Measurements from ENCODE around the gene FCN1. TPM values are rescaled to one million over a fixed set of nuclear protein-coding genes. Genes with fewer than 3 reads are reported as not detected.

FCN1 gene
- total RNA-seq, 2 donors from 2014 or later, result 0.79 to 4.6 TPM

DNA sequence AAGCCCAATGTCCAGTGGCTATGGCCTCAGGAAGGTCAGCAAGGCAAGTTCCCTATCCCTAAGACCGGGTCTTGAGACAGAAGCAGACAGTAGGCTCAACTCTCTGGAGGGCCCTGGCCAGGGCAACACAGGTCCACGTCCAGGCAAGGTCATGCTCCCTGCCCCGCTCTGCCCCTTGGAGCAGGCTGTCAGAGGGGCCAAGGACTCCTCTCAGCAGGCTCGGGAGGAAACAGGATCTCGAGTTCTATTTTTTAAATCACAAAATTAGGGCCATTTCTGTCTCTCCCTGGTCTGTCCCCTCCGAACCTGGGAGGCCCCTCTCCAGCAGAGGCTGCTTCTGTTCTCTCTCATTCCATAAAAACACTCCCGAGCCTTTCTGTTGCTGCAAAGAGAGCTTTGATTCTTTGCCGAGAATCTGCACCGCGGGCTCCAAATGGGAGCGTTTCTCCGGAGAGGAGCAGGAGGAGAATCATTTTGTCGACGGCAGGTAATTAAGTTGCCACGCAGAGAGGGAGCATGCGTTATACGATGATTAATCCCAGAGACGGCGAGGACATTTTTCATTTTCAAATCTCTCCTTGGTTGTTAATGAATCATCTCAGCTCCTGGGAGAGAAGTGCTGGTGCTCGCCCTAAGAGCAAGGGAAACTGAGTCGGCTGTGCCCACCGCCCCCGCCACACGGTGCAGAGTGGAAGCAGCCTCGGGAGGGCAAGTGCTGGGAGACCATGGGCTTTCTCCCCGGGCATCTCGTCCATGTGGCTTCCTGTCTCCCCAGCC, 24.5 kb upstream of the FCN1 start:
- no peaks in the 10 kb centered on the region for H3K36me3 ChIP-seq
- no peaks in the 10 kb centered on the region for H3K27me3 ChIP-seq
- TF ChIP-seq, protein P1, sequence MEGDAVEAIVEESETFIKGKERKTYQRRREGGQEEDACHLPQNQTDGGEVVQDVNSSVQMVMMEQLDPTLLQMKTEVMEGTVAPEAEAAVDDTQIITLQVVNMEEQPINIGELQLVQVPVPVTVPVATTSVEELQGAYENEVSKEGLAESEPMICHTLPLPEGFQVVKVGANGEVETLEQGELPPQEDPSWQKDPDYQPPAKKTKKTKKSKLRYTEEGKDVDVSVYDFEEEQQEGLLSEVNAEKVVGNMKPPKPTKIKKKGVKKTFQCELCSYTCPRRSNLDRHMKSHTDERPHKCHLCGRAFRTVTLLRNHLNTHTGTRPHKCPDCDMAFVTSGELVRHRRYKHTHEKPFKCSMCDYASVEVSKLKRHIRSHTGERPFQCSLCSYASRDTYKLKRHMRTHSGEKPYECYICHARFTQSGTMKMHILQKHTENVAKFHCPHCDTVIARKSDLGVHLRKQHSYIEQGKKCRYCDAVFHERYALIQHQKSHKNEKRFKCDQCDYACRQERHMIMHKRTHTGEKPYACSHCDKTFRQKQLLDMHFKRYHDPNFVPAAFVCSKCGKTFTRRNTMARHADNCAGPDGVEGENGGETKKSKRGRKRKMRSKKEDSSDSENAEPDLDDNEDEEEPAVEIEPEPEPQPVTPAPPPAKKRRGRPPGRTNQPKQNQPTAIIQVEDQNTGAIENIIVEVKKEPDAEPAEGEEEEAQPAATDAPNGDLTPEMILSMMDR (IDR thresholded peaks at IDR 0.05), result no peak
- H3K4me1 ChIP-seq, result no peaks in the 10 kb centered on the region
- DNase-seq, result no peak
- intact Hi-C loops (cut with DNase I), result no loop called here
- H3K27ac ChIP-seq, result no peak overlapping the region
- no peaks in the 10 kb centered on the region for H3K9me3 ChIP-seq
- H3K9ac ChIP-seq (ENCODE audit: low read depth in 2 of 2, low read length in 2 of 2), result no peak overlapping the region
- no peak overlapping the region for H3K4me3 ChIP-seq

DNA sequence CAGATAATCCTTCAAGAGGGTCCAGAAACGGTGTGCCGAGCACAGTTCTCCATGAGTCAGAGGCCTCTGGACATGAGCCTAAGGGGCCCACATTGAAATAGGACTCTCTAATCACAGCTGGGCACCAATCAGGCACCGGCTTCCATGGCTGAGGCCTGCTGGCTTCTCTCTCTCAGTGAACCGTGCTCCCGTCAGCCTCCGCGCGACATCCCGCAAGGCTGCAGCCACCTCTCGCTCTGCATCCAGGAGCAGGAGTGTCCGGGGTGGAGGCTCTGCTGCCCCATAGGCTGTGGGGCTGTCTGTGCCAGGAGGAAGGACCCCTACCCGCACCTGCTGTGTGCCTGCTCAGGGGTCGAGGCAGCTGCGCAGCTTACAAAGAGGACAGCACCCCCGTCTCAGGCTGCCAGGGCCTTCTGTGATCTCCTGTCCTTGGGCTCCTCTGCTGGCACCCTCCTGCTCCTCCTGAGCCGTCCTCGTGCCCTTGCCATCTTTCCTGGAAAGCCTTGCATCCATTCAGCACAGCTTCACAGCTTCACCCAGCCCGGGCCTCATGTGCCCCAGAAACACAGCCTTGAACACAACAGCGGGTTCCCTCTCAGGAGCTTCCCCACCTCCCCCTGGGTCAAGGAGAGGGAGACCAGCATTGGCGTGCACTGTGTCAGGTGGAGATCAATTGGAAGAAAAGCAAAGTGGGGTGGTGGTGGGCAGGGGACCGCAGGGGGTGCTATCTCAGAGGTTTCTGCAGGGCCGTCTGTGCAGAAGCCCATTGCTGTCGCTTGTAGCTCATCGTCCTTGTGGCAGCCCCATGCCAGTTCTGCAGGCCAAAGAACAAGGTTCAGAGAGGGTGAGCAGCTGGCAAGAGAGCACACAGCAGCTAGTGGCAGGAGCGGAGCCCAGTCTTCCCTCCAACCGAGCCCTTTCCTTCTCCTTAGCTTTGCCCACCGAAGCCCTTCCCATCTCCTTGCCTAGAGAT, 22.8 kb upstream of the FCN1 start:
- DNase-seq, result no peak
- H3K27ac ChIP-seq, result no peak overlapping the region
- no peaks in the 10 kb centered on the region for H3K4me1 ChIP-seq
- no peak overlapping the region for H3K4me3 ChIP-seq
- no peaks in the 10 kb centered on the region for H3K27me3 ChIP-seq
- H3K36me3 ChIP-seq, result no peaks in the 10 kb centered on the region
- no peaks in the 10 kb centered on the region for H3K9me3 ChIP-seq
- no peak overlapping the region for H3K9ac ChIP-seq (ENCODE audit: low read depth in 2 of 2, low read length in 2 of 2)
- intact Hi-C loops (cut with DNase I), result no loop called here
- TF ChIP-seq, protein P1 (IDR thresholded peaks at IDR 0.05), result no peak

DNA sequence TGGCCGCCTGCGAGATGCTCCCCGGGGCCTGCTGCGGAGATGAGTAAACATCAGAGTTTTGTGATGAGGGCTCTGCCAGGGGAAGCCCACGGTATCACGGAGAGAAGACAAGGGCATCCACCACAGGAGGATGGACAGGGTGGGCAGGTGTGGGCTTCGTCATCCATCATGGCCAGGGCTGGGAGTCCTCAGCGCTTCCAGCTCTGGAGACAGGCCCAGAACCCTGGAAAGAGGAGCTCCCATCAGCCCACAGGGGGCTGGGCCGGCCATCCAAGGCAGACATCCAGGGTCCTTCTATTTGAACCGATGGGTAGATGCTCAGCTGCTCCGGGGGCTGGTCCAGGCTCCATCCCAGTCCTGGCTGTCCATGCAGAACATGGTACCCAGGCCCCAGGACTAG, 22.1 kb upstream of the FCN1 start:
- H3K27me3 ChIP-seq, result no peaks in the 10 kb centered on the region

DNA sequence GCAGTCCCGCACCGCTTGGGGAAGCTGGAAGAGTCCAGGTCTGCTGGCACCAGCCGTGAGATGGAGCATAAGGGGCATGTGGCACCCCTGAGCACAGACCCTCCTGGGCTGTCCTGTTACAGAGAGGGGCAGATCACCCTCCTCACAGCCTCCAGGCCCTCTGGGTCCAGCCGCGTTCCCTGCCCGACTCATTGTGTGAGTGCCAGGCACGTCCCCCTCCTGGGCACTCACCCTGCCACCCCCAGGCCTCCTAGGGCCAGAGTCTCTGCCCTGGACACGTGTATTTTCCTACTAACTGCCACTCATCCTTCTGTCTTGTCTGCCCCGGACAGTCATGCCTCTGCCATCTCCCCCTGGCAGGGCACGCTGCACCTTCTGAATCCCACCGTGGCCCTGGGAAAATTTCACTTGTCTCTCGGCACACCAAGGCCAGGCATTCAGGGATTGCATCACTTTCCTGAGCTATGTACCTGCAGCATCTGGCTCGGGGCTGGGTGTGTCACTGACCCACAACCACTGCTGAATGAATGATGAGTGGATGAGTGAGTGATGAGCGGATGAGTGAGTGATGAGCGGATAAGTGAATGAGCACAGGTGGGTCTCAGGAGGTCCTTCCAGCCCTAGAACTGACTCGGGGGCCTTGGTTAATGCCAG, 21.5 kb upstream of the FCN1 start:
- Histone ChIP-seq H3K9me3 (no peaks in the 10 kb centered on the region), H3K27ac (no peak overlapping the region), H3K4me1 (no peaks in the 10 kb centered on the region), H3K9ac (ENCODE audit: low read depth in 2 of 2, low read length in 2 of 2) (no peak overlapping the region), H3K36me3 (no peaks in the 10 kb centered on the region), H3K27me3 (no peaks in the 10 kb centered on the region), H3K4me3 (no peak overlapping the region)
- no peak for DNase-seq
- intact Hi-C loops (cut with DNase I), result no loop called here
- TF ChIP-seq, protein P1 (IDR thresholded peaks at IDR 0.05), result no peak

More for the DNA sequence above, 22.1 kb upstream of the FCN1 start:
- no peak overlapping the region for H3K9ac ChIP-seq (ENCODE audit: low read depth in 2 of 2, low read length in 2 of 2)
- H3K27ac ChIP-seq, result no peak overlapping the region
- H3K9me3 ChIP-seq, result no peaks in the 10 kb centered on the region
- no peaks in the 10 kb centered on the region for H3K36me3 ChIP-seq
- no peaks in the 10 kb centered on the region for H3K4me1 ChIP-seq
- intact Hi-C loops (cut with DNase I), result no loop called here
- H3K4me3 ChIP-seq, result no peak overlapping the region
- TF ChIP-seq, protein P1 (IDR thresholded peaks at IDR 0.05), result no peak
- DNase-seq, result no peak

DNA sequence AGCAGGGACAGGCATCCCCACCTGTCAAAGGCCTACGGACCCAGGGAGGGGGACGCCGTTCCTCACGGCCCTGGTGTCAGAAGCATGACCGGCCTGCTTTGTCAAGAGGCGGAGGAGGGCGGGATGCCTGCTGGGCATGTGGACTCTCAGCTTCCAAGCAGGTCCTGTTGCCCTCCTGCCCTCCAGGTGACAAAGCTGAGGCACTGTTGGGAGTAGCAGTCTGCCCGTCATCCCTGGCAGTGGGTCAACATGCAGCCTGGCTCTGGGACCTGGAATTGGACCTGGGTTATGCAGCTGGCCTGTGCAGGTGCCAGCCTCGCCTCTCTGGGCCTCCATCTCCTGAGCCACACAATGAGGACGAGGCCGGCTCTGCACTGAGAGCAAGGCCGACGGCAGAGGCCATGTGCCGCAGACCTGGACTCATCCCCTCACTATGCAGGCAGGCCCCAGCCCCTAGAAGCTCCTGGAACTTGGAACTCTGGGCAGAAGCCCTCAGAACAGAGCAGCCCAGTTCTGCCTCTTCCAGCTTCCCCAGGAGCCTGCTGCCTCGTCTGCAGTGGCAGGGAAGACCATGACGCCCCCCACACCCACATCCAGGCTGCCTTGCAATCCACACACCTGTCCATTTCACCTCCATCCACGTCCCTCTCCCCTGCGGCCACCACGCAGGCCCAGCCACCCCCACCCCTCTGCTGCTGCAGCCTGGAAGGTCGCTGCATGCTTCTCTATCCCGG, 20.8 kb upstream of the FCN1 start:
- TF ChIP-seq, protein P1 (IDR thresholded peaks at IDR 0.05), result no peak
- DNase-seq, result no peak
- Histone ChIP-seq H3K9me3 (no peaks in the 10 kb centered on the region), H3K4me3 (no peak overlapping the region), H3K27me3 (no peaks in the 10 kb centered on the region), H3K4me1 (no peaks in the 10 kb centered on the region), H3K36me3 (no peaks in the 10 kb centered on the region), H3K9ac (ENCODE audit: low read depth in 2 of 2, low read length in 2 of 2) (no peak overlapping the region), H3K27ac (no peak overlapping the region)
- intact Hi-C loops (cut with DNase I), result no loop called here
